Adrenal gland (tissue), 12 donors: ENCODE data around the gene AP2M1. TPM values are rescaled to one million over a fixed set of nuclear protein-coding genes. Genes with fewer than 3 reads are reported as not detected.

ENCODE experiments used
- DNase-seq, 7 donors: peaks; one replicate each; pipeline ENCODE4 v3.0.0-alpha.2; 2019 to 2020
- H3K27ac ChIP-seq, 5 donors: fragments of 200-600 bp; sonication (generic) in 4 of 5; 1 replicate in 3 of 5; 2 replicates in 2 of 5; pipeline versions ENCODE4 v1.5.1 to v1.8.0; 2016 to 2020; ENCODE audit warnings: mild to moderate bottlenecking in 1 of 5
- H3K27me3 ChIP-seq: fragments of 200-600 bp; 2 replicates; pipeline ENCODE4 v1.8.0; 2021
- H3K36me3 ChIP-seq, 2 donors: fragments of 200-600 bp; replicated peaks in 1 of 2; 1 replicate in 1 of 2; 2 replicates in 1 of 2; pipeline versions ENCODE4 v1.5.1 to v1.8.0; 2018 to 2022
- H3K4me1 ChIP-seq, 2 donors: fragments of 200-600 bp; replicated peaks in 1 of 2; 1 replicate in 1 of 2; 2 replicates in 1 of 2; pipeline versions ENCODE4 v1.5.1 to v1.8.0; 2018 to 2021
- H3K4me3 ChIP-seq, 4 donors: fragments of 200-600 bp; sonication (generic) in 3 of 4; one replicate each; pipeline ENCODE4 v1.5.1; 2016 to 2018
- H3K9me3 ChIP-seq, 3 donors: fragments of 200-600 bp; sonication (generic) in 1 of 3; replicated peaks in 1 of 3; 1 replicate in 2 of 3; 2 replicates in 1 of 3; pipeline versions ENCODE4 v1.5.1 to v1.8.0; 2016 to 2021
- CTCF ChIP-seq, 6 experiments: fragments of 450-650 bp in 4 of 6; fragments of 200-600 bp in 2 of 6; sonication (generic) in 1 of 6; IDR thresholded peaks; 1 replicate in 5 of 6; 2 replicates in 1 of 6; pipeline versions ENCODE4 v1.5.1 to v1.8.0; 2016 to 2021; ENCODE audit warnings: antibody characterized with exemption in 6 of 6, mild to moderate bottlenecking in 2 of 6, moderate library complexity in 1 of 6
- POLR2A ChIP-seq, 2 donors: fragments of 450-650 bp; IDR thresholded peaks; one replicate each; pipeline ENCODE4 v1.6.1; 2017; ENCODE audit warnings: antibody characterized with exemption in 2 of 2, mild to moderate bottlenecking in 2 of 2, moderate library complexity in 1 of 2
- WGBS, 4 donors: extraction: QIAGEN DNeasy Blood & Tissue Kit in 2 of 4; methylation state at CpG; one replicate each; pipeline versions ENCODE4 v1.1.5 to v1.1.7; 2013 to 2017; 5-methylcytosine and 5-hydroxymethylcytosine counted together
- intact Hi-C, 2 donors: fragments of 100-400 bp; cut with DNase I; formaldehyde crosslinking; loops; one replicate each; pipeline versions ENCODE4 v1.14.1 to v1.15.0; 2022 to 2023
- polyA plus RNA-seq, 3 donors: library from polyadenylated mRNA; stranded (reverse); fragments of 200-250 nt in 2 of 3; fragments of 350-450 nt in 1 of 3; fragmentation: Illumina TruSeq in 1 of 3; extraction: RNeasy Lipid Tissue Mini Kit (QIAGEN cat#74804) in 1 of 3; gene quantifications; one replicate each; pipeline ENCODE4 v1.2.3, GENCODE V29; 2013 to 2014
- total RNA-seq, 9 donors: library from RNA; depleted of rRNA in 4 of 9; stranded (reverse); fragments of >200 nt in 4 of 9; fragments of 120-200 nt in 1 of 9; fragmentation: NEBNext Ultra II Directional in 1 of 9; extraction: Animal tissue kit (Norgen Biotek cat#: 25700) in 1 of 9; gene quantifications; one replicate each; pipeline versions ENCODE4 v1.1.0 to v1.2.4, GENCODE V29; 2013 to 2023
- donor health status: healthy with polysubstance abuse.
- donor health status: Bipolar disorder and iron deficiency.
- donor health status: DM: yes; HTN: yes; CAD: no.
- donor health status: DM: no; HTN: no; CAD: no.
- donor health status: DM: no; HTN: no; CAD: no.
- donor health status: DM: yes; HTN: yes; CAD: no.

AP2M1 gene
- total and polyA plus RNA-seq, 12 donors: 250 to 882 (median 510) TPM

- Histone ChIP-seq H3K27me3 (no peaks in the 10 kb centered on the region), H3K9me3 (no peaks in the 10 kb centered on the region), H3K4me3 (no peak overlapping the region), H3K36me3 (peaks cover 0 to 73% of the 10 kb centered on the region in 2 donors), H3K27ac (no peak overlapping the region), H3K4me1 (peaks cover 0 to 6% of the 10 kb centered on the region in 2 donors)
- DNase-seq: no peak
- TF ChIP-seq CTCF (IDR thresholded peaks at IDR 0.05): no peak
- TF ChIP-seq POLR2A (IDR thresholded peaks at IDR 0.05): no peak
- WGBS, 4 donors: 87 to 100% (median 93%) methylated on average over 3 of the region's 3 CpGs
- intact Hi-C loops: no loop called here
These were observed 31.3 kb upstream of the AP2M1 start for GRCh38 chr3:184143327-184143726.

- no peaks in the 10 kb centered on the region for H3K27me3 ChIP-seq
- H3K36me3 ChIP-seq: peaks cover 0 to 67% of the 10 kb centered on the region in 2 donors
- no peaks in the 10 kb centered on the region for H3K9me3 ChIP-seq
- peaks cover 0 to 6% of the 10 kb centered on the region in 2 donors for H3K4me1 ChIP-seq
- intact Hi-C loops: no loop called here
- no peak for DNase-seq
- H3K4me3 ChIP-seq: no peak overlapping the region
- 73 to 84% (median 77%) methylated on average over 5 of the region's 5 CpGs for WGBS, 4 donors
- H3K27ac ChIP-seq: no peak overlapping the region
- no peak for TF ChIP-seq POLR2A (IDR thresholded peaks at IDR 0.05)
- no peak for TF ChIP-seq CTCF (IDR thresholded peaks at IDR 0.05)
These were observed 30.1 kb upstream of the AP2M1 start for GRCh38 chr3:184144505-184144904.

- peak overlapping the region in 1 of 5 donors; percentile 32 for H3K27ac ChIP-seq
- peaks cover 0 to 62% of the 10 kb centered on the region in 2 donors for H3K36me3 ChIP-seq
- no peak overlapping the region for H3K4me3 ChIP-seq
- H3K27me3 ChIP-seq: no peaks in the 10 kb centered on the region
- no peaks in the 10 kb centered on the region for H3K9me3 ChIP-seq
- peak; percentile 42 to 82 (median 59) for DNase-seq
- WGBS, 4 donors: 15 to 36% (median 31%) methylated on average over 4 of the region's 4 CpGs
- H3K4me1 ChIP-seq: peaks cover 0 to 6% of the 10 kb centered on the region in 2 donors
- TF ChIP-seq POLR2A (IDR thresholded peaks at IDR 0.05) (no peak), CTCF (IDR thresholded peaks at IDR 0.05) (peak in 5 of 6 experiments; percentile 37 to 56 (median 49))
- intact Hi-C loops: loop anchor here in 1 of 2 donors (5.0 kb wide), 1 partner anchor 97 kb away; no protein-coding TSS in a partner anchor
These were observed 29.5 kb upstream of the AP2M1 start for GRCh38 chr3:184145111-184145524.

- Histone ChIP-seq H3K9me3 (no peaks in the 10 kb centered on the region), H3K4me1 (peaks cover 0 to 6% of the 10 kb centered on the region in 2 donors), H3K36me3 (peaks cover 0 to 55% of the 10 kb centered on the region in 2 donors), H3K4me3 (no peak overlapping the region), H3K27me3 (no peaks in the 10 kb centered on the region), H3K27ac (peak overlapping the region in 1 of 5 donors; percentile 32)
- TF ChIP-seq CTCF (IDR thresholded peaks at IDR 0.05): no peak
- no peak for TF ChIP-seq POLR2A (IDR thresholded peaks at IDR 0.05)
- intact Hi-C loops: loop anchor here in 1 of 2 donors (5.0 kb wide), 1 partner anchor 96 kb away; no protein-coding TSS in a partner anchor
- WGBS, 4 donors: 77 to 90% (median 83%) methylated on average over 8 of the region's 8 CpGs
- DNase-seq: no peak
These were observed 28.8 kb upstream of the AP2M1 start for GRCh38 chr3:184145751-184146270.
